GM19238 (cell line): ENCODE results near the gene POP7.
"Not testable (repeated sequence)": the region's sequence is repeated elsewhere in the genome, so short reads cannot be mapped to it uniquely, and the experiment has no call there.

Source experiments
- DNase-seq: peaks from one replicate; pipeline ENCODE4 v3.0.0; 2011; ENCODE audit warnings: low spot score; ENCODE audit not compliant: insufficient read length

Gene POP7

DNA sequence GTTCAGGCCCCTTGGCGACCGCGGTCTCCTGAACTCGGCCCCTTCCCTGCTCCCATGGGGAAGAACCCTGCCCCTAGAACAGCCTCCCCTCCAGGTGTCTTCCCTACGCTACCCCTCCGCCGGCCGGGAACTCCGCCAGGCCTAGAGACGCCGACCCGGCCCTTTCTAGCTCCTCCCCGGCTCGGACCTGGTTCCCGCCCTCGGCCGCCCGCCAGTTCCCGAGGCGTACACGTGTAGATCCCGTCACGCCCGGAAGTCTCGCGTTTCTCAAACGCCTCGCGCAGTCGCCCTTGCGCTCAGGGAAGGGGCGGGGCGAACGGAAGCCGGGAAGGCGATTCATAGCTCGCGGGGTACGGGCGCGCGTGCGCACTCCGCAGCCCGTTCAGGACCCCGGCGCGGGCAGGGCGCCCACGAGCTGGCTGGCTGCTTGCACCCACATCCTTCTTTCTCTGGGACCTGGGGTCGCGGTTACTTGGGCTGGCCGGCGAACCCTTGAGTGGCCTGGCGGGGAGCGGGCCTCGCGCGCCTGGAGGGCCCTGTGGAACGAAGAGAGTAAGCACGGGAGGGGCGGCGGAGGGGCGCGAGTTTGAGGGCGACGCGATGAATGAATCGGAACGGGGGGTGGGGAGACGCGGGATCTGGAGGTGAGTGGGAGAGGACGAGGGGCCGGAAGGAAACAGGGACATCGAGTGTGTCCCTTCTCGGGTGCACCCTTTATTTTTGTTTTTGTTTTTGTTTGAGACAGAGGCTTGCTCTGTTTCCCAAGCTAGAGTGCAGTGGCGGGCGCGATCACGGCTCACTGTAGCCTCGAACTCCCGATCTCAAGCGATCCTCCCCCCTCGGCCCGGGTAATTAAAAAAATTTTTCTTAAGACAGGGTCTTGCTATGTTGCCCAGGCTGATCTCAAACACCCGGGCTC lies at the start of gene POP7:
Gene POP7 (plus strand): TSS at position 369 of the 919 bp plus-strand sequence. CDS start 710 bp downstream, outside the sequence.
- peak; percentile 95 for DNase-seq

DNA sequence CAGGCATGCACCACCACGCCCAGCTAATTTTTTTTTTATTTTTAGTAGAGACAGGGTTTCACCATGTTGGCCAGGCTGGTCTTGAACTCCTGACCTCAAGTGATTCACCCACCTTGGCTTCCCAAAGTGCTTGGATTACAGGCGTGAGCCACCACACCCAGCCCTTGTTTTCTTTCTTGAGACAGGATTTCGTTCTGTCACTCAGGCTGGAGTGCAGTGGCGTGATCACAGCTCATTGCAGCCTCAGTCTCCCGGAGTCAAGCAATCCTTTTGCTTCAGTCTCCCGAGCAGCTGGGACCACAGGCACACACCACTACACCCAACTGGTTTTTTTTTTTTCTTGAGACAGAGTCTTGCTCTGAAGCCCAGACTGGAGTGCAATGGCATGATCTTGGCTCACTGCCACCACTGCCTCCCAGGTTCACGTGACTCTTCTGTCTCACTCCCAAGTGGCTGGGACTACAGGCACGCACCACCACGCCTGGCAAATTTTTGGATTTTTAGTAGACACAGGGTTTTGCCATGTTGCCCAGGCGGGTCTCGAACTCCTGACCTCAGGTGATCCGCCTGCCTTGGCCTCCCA lies 43.6 kb upstream of the POP7 start:
- not testable (repeated sequence) for DNase-seq

DNA sequence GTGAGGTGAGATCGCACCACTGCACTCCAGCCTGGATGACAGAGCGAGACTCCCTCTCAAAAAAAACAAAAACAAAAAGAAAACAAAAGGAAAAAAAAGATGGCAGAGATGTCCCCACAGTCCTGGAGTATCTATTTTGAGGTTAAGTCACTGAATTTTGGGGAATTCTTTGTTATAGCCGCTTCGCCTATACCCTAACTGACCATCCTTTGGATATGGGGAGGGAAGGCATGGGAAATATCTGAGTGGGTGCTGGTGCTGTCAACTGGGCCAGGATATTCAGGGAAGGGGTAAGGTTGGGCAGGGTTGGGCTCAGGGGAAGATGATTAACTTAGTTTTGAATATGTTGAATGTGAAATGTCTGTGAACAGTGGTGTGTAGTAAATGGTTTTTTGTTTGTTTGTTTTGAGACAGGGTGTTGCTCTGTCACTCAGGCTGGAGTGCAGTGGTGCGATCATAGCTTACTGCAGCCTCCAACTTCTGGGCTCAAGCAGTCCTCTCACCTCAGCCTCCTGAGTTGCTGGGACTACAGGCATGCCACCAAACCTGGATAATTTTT lies 40.7 kb upstream of the POP7 start:
- no peak for DNase-seq

GRCh38 chr7:100667331-100668068 lies 38.4 kb upstream of the POP7 start:
- DNase-seq, result no peak

- no peak for DNase-seq
Observed at GRCh38 chr7:100668069-100668449, 37.9 kb upstream of the POP7 start.

DNA sequence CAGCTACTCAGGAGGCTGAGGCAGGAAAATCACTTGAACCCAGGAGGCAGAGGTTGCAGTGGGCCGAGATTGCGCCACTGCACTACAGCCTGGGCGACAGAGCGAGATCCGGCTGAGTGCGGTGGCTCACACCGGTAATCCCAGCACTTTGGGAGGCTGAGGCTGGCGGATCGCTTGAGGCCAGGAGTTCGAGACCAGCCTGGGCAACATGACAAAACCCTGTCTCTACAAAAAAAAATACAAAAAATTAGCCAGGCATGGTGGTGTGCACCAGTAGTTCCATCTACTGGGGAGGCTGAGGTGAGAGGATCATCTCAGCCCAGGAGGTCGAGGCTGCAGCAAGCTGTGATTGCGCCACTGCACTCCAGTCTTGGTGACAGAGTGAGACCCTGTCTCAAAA lies 36.8 kb upstream of the POP7 start:
- DNase-seq, result not testable (repeated sequence)

GRCh38 chr7:100670074-100670473 lies 35.8 kb upstream of the POP7 start:
- no peak for DNase-seq

DNA sequence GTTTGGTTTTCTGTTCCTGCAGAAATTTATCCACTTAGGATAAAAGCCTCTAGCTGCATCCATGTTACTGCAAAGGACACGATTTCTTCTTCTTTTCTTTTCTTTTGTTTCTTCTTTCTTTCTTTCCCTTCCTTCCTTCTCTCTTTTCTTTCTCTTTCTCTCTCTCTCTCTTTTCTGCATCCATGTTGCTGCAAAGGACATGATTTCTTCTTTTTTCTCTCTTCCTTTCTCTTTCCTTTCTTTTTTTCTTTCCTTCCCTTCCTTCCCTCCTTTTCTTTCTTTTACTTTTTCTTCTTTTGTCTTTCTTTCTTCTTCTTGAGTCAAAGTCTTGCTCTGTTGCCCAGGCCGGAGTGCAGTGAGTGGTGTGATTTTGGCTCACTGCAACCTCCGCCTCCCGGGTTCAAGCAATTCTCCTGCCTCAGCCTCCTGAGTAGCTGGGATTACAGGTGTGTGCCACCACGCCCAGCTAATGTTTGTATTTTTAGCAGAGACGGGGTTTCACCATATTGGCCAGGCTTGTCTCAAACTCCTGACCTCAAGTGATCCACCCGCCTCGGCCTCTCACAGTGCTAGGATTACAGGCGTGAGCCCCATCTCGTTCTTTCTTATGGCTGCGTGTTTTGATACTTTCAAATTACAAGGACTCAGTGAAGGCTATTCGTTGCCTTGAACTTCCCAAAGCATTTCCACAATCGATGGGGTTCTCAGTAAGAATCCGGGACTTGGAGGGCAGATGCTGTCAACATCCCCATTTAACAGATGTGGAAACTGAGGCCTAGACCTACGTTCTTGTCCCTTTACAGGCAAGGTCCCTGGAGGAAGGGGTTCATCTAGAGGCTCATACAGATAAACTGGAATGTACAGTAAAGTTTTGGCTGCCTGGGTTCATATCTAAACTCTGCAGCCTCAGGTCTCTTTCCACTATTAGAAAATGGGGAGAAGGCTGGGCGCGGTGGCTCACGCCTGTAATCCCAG lies 34.3 kb upstream of the POP7 start:
- no peak for DNase-seq

- peak; percentile 95 for DNase-seq
Observed at GRCh38 chr7:100673302-100673941, 32.5 kb upstream of the POP7 start, which contains the start of gene GNB2. TSS of gene GNB2 (plus strand) at chr7:100673740. CDS start at chr7:100676266, 2,526 bp downstream.

- no peak for DNase-seq
Observed at GRCh38 chr7:100673942-100674410, 31.9 kb upstream of the POP7 start.

DNA sequence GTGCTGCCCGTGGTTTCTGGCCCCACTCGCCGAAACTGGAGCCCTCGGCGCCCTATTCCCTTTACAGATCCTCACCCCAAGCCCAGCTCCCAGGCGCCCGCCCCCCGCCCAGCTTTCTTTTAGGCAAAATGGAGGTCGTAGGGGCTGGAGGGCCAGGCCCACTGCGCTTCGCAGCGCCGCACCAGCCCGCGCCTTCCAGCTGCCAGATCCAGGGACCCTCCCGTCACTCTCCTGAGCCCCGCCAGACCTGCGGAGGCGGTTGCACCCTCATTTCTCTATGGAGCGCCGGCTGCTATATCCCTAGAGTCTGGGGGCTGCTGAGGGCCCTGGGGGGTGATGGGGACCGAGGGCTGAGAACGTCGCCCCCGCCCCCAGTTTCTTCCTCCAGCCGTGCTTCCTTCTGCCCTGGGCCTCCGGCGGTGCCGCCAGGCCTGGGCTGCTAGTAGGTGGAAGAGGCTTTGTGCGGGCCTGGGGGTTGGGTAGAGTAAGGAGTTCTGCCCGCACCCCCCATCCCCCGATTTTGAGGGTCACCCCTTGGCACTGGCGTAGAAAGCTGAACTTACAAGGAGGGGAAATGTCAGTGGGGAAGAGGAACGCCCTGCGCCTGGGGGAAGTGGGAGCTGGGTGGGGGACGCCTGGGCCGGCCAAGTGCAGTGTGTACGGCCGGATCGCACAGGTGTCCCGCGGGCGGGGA lies 31.4 kb upstream of the POP7 start:
- no peak for DNase-seq

DNA sequence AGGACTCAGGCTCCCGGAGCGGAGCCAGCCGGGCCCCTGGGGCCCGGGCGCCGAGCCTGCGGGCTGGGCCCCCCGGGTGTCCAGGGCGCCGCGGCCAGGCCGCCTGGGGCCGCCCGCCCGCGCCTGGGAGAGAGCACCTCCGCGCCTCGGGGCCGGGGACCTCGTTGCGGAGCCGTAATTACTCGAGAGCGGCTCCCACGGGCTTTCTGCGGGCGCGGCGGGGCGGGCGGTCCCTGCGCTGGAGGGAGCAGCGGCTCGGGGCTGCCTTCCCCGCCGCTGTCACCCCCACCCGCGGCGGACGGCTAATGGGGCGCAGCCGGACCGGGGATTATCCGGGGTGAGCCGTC lies 30.8 kb upstream of the POP7 start:
- no peak for DNase-seq

DNA sequence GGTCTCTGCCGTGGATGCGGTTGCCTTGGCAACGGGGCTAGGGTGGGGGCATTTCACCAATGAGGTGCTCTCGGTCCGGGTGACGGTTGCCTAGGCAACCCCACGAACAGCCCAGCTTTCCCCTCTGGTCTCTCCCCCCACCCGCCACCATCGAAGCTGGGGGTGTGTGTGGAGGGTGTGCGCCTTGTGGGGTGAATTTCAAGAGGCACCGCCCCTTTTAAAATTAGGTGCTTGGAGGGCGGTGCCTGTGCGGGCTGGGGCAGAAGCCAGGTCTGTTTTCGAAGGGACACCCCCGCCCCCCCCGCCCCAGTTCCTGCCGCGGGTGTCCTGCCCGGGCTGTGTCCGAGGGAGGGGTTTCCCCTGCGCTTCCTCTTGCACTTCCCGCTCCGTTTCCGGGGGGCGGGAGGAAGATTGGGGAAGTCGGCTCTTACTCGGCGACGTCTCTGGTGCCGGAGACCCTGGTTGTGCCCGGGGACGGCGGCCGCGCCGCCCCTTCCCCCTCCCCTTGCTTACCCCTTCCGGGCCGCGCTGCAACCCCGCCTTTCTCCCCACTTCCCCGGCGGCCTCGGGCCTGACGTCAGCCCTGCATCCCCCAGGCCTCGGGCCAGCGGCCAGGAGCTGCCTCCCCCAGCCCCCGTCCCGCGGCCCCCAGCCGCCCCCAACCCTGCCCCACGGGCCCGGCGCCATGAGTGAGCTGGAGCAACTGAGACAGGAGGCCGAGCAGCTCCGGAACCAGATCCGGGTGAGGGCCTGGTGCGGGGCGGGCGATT lies 30.2 kb upstream of the POP7 start:
- peak; percentile 79 for DNase-seq

DNA sequence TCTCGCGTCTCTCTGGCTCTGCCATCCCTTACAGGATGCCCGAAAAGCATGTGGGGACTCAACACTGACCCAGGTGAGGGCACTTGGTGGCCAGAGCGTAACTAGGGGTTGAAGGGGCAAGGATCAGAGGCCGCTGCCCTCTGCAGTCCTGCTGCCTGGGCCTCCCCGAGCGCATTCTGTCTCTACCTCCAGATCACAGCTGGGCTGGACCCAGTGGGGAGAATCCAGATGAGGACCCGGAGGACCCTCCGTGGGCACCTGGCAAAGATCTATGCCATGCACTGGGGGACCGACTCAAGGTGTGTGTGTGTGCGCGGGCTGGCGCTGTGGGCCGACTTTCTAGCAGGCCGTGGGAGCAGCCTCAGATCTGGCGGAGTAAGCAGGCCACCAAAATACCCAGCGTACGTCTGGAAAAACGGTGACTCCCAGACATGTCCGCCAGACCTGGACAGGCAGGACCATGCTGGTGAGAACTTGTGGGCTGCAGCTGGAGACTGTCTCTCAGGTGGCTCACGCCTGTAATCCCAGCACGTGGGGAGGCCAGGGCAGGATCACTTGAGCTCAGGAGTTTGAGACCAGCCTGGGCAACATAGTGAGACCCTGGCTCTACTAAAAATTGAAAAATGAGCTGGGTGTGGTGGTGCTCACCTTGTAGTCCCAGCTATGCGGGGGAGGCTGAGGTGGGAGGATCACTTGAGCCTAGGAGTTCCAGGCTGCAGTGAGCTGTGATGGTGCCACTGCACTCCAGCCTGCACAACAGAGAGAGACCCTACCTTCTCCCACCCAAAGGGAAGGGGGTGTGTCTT lies 29.2 kb upstream of the POP7 start:
- no peak for DNase-seq

- no peak for DNase-seq
Observed at GRCh38 chr7:100677308-100678267, 28.3 kb upstream of the POP7 start.

GRCh38 chr7:100678291-100678984 lies 27.5 kb upstream of the POP7 start:
- peak; percentile 4 for DNase-seq
